GM23248 (cell line): ENCODE measurements around the gene METTL22. TPM values are rescaled to one million over a fixed set of nuclear protein-coding genes. Genes with fewer than 3 reads are reported as not detected.

ENCODE experiments used
- DNase-seq: peaks from one replicate; pipeline ENCODE4 v3.0.0-alpha.2; 2015
- H2AFZ ChIP-seq: fragments of 200-600 bp; sonication (generic); 2 replicates; pipeline ENCODE4 v1.6.1; 2016; ENCODE audit warnings: antibody characterized with exemption
- H3F3A ChIP-seq: fragments of 200-600 bp; sonication (generic); 2 replicates; pipeline ENCODE4 v1.6.1; 2016; ENCODE audit warnings: mild to moderate bottlenecking, antibody characterized with exemption, mixed run types; ENCODE audit not compliant: insufficient read depth
- H3K27ac ChIP-seq: fragments of 200-600 bp; sonication (generic); 2 replicates; pipeline ENCODE4 v1.5.1; 2016; ENCODE audit warnings: mild to moderate bottlenecking
- H3K27me3 ChIP-seq: fragments of 200-600 bp; sonication (generic); replicated peaks from 2 replicates; pipeline ENCODE4 v1.6.1; 2016; ENCODE audit warnings: mild to moderate bottlenecking; ENCODE audit not compliant: insufficient read depth
- H3K36me3 ChIP-seq: fragments of 200-600 bp; sonication (generic); 2 replicates; pipeline ENCODE4 v1.6.1; 2016; ENCODE audit warnings: low read depth, mild to moderate bottlenecking
- H3K4me1 ChIP-seq: fragments of 200-600 bp; sonication (generic); 2 replicates; pipeline ENCODE4 v1.6.1; 2016; ENCODE audit warnings: mild to moderate bottlenecking; ENCODE audit not compliant: insufficient read depth
- H3K4me2 ChIP-seq: fragments of 200-600 bp; sonication (generic); one replicate; pipeline ENCODE4 v1.6.1; 2016; ENCODE audit warnings: mild to moderate bottlenecking; ENCODE audit not compliant: unreplicated experiment
- H3K4me3 ChIP-seq: fragments of 200-600 bp; sonication (generic); 2 replicates; pipeline ENCODE4 v1.5.1; 2016; ENCODE audit warnings: mild to moderate bottlenecking
- H3K79me2 ChIP-seq: fragments of 200-600 bp; sonication (generic); 2 replicates; pipeline ENCODE4 v1.6.1; 2016; ENCODE audit warnings: mild to moderate bottlenecking; ENCODE audit not compliant: insufficient read depth
- H3K9ac ChIP-seq: fragments of 200-600 bp; sonication (generic); 2 replicates; pipeline ENCODE4 v1.6.1; 2016; ENCODE audit warnings: mild to moderate bottlenecking
- H3K9me2 ChIP-seq: fragments of 200-600 bp; sonication (generic); 2 replicates; pipeline ENCODE4 v1.6.1; 2016; ENCODE audit warnings: mixed run types, mild to moderate bottlenecking, moderate library complexity; ENCODE audit not compliant: insufficient read depth
- H3K9me3 ChIP-seq: fragments of 200-600 bp; sonication (generic); one replicate; pipeline ENCODE4 v1.6.1; 2017; ENCODE audit warnings: low read depth
- H4K20me1 ChIP-seq: fragments of 200-600 bp; sonication (generic); 2 replicates; pipeline ENCODE4 v1.6.0; 2016; ENCODE audit not compliant: insufficient read depth
- EZH2 ChIP-seq: fragments of 200-600 bp; sonication (generic); IDR thresholded peaks from 2 replicates; pipeline ENCODE4 v1.6.1; 2018; ENCODE audit warnings: antibody characterized with exemption, mild to moderate bottlenecking; ENCODE audit not compliant: insufficient read depth, poor library complexity, severe bottlenecking
- EZH2phosphoT487 ChIP-seq: fragments of 200-600 bp; sonication (generic); IDR thresholded peaks from 2 replicates; pipeline ENCODE4 v1.6.1; 2018; ENCODE audit warnings: antibody characterized with exemption, moderate library complexity, mild to moderate bottlenecking, low read depth; ENCODE audit not compliant: insufficient read depth
- WGBS, 2 experiments: methylation state at CpG; one replicate each; pipeline ENCODE4 v1.1.6; 2015 to 2017; ENCODE audit warnings: low lambda C conversion rate in 2 of 2, low coverage in 1 of 2; ENCODE audit errors: missing lambda C conversion rate in 2 of 2; 5-methylcytosine and 5-hydroxymethylcytosine counted together
- in situ Hi-C: fragments of 300-500 bp; cut with MboI; formaldehyde crosslinking; loops from 2 replicates; pipeline ENCODE4 v1.15.0; 2020
- polyA plus RNA-seq: library from polyadenylated mRNA; unstranded; fragments of >200 nt; fragmentation: Nextera tagmentation; extraction: Ambion mirVana; gene quantifications from 2 replicates; pipeline ENCODE4 v1.2.1, GENCODE V29; 2016
- total RNA-seq: library from RNA; depleted of rRNA; stranded (reverse); fragments of >200 nt; shearing (Covaris generic); gene quantifications from 2 replicates; pipeline ENCODE4 v1.2.3, GENCODE V29; 2014

METTL22 gene
- total and polyA plus RNA-seq, 2 experiments from 2014 or later = 36.9 to 46.1 TPM

- no peaks in the 10 kb centered on the region for H4K20me1 ChIP-seq
- 85 to 95% methylated on average over 1 of the region's 1 CpG for WGBS, 2 experiments
- no peak for TF ChIP-seq EZH2
- TF ChIP-seq EZH2phosphoT487 = no peak
- in situ Hi-C loops = no loop called here
- no peak overlapping the region for H3K4me2 ChIP-seq
- H3K27me3 ChIP-seq = no peaks in the 10 kb centered on the region; the same call in 1 of the 2 replicates
- no peaks in the 10 kb centered on the region for H3K9me3 ChIP-seq
- no peaks in the 10 kb centered on the region for H3K4me1 ChIP-seq
- DNase-seq = peak; percentile 40
- no peaks in the 10 kb centered on the region for H3K79me2 ChIP-seq
- H3K9ac ChIP-seq = no peak overlapping the region
- no peak overlapping the region for H3K4me3 ChIP-seq
- no peaks in the 10 kb centered on the region for H3K9me2 ChIP-seq
- H2AFZ ChIP-seq = no peak overlapping the region
- H3K36me3 ChIP-seq = no peaks in the 10 kb centered on the region
- peaks cover 8% of the 10 kb centered on the region; the same call in 1 of the 2 replicates for H3F3A ChIP-seq
- no peak overlapping the region for H3K27ac ChIP-seq
Measured at GRCh38 chr16:8611886-8612600, 9.5 kb upstream of the METTL22 start.

- no peaks in the 10 kb centered on the region; the same call in 1 of the 2 replicates for H3K27me3 ChIP-seq
- no peak overlapping the region for H2AFZ ChIP-seq
- H3K27ac ChIP-seq = no peak overlapping the region
- H3K9me2 ChIP-seq = no peaks in the 10 kb centered on the region
- H3K79me2 ChIP-seq = no peaks in the 10 kb centered on the region
- peaks cover 17% of the 10 kb centered on the region; the same call in 1 of the 2 replicates for H3F3A ChIP-seq
- peaks cover 6% of the 10 kb centered on the region; the same call in 1 of the 2 replicates for H3K4me1 ChIP-seq
- H4K20me1 ChIP-seq = no peaks in the 10 kb centered on the region
- whole genome bisulfite sequencing, 2 experiments = 42 to 43% methylated on average over 9 of the region's 9 CpGs
- H3K9me3 ChIP-seq = no peaks in the 10 kb centered on the region
- DNase-seq = no peak
- TF ChIP-seq EZH2phosphoT487 = no peak
- TF ChIP-seq EZH2 = no peak
- H3K9ac ChIP-seq = no peak overlapping the region
- in situ Hi-C loops = no loop called here
- H3K36me3 ChIP-seq = no peaks in the 10 kb centered on the region
- no peak overlapping the region for H3K4me2 ChIP-seq
- H3K4me3 ChIP-seq = no peak overlapping the region
Measured at GRCh38 chr16:8614435-8615029, 7.0 kb upstream of the METTL22 start.

DNA sequence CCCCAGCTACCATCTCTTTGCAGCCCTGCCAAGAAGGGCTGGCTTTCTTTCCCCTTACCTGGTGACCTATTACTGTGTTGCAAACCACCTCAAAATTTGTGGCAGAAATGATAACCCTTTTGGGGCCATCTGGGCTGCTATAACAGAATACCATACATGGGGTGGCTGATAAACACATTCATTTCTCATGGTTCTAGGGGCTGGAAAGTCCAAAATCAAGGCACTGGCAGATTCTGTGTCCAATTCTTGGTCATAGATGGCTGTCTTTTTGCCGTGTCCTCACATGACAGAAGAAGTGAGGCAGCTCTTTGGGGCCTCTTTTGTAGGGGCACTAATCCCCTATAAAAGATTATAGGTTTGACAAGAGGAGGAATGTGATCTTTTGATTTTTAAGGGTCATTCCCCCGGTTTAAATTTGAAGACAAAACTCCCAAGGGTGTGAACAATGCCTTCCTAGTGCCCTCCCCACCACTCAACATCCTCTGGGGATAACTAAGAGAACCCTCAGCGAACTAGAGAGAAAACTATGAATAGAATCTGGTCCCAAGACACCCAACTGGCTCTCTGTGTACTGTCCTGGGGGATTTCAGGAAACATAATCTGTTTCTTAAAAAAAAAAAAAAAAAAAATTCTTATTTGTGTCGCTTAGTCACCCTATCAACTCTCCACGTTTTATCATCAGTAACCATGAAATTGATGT is 1.7 kb upstream of the METTL22 start:
- no peak overlapping the region for H3K9ac ChIP-seq
- H3K27ac ChIP-seq = no peak overlapping the region
- H3K79me2 ChIP-seq = peaks cover 32% of the 10 kb centered on the region
- in situ Hi-C loops = no loop called here
- H3K9me2 ChIP-seq = no peaks in the 10 kb centered on the region
- H3K27me3 ChIP-seq = no peaks in the 10 kb centered on the region; the same call in 1 of the 2 replicates
- H3F3A ChIP-seq = peaks cover 9% of the 10 kb centered on the region; the same call in 1 of the 2 replicates
- 0 out of 2 replicates have a peak, but pooled peaks cover 3% of the 10 kb centered on the region for H3K36me3 ChIP-seq
- H3K4me2 ChIP-seq = no peak overlapping the region
- H3K9me3 ChIP-seq = no peaks in the 10 kb centered on the region
- H3K4me1 ChIP-seq = peaks cover 21% of the 10 kb centered on the region
- H4K20me1 ChIP-seq = no peaks in the 10 kb centered on the region
- DNase-seq = no peak
- 46 to 47% methylated on average over 5 of the region's 5 CpGs for WGBS, 2 experiments
- H2AFZ ChIP-seq = no peak overlapping the region
- TF ChIP-seq EZH2phosphoT487 (no peak), EZH2 (no peak)
- H3K4me3 ChIP-seq = no peak overlapping the region

- no peak overlapping the region for H2AFZ ChIP-seq
- no peak overlapping the region for H3K27ac ChIP-seq
- TF ChIP-seq EZH2 = no peak
- TF ChIP-seq EZH2phosphoT487 = no peak
- no peak overlapping the region for H3K4me2 ChIP-seq
- peak; percentile 14 for DNase-seq
- no peaks in the 10 kb centered on the region; the same call in 1 of the 2 replicates for H3K27me3 ChIP-seq
- H4K20me1 ChIP-seq = no peaks in the 10 kb centered on the region
- no peaks in the 10 kb centered on the region for H3K9me3 ChIP-seq
- H3K4me3 ChIP-seq = no peak overlapping the region
- H3F3A ChIP-seq = peaks cover 9% of the 10 kb centered on the region; the same call in 1 of the 2 replicates
- H3K4me1 ChIP-seq = peaks cover 21% of the 10 kb centered on the region
- no peak overlapping the region for H3K9ac ChIP-seq
- in situ Hi-C loops = no loop called here
- WGBS, 2 experiments = 60 to 64% methylated on average over 6 of the region's 6 CpGs
- H3K79me2 ChIP-seq = peaks cover 40% of the 10 kb centered on the region
- H3K36me3 ChIP-seq = peaks cover 7% of the 10 kb centered on the region
- H3K9me2 ChIP-seq = no peaks in the 10 kb centered on the region
Measured at GRCh38 chr16:8620535-8620934, 963 bp upstream of the METTL22 start.
